ENCODE measurements around the gene NEURL1B. TPM values are rescaled to one million over a fixed set of nuclear protein-coding genes. Genes with fewer than 3 reads are reported as not detected.

Gene NEURL1B
- polyA plus RNA-seq, 2 of the 4 experiments (the other 2 are of a cell fraction), result 0.89 to 2.1 TPM

DNA sequence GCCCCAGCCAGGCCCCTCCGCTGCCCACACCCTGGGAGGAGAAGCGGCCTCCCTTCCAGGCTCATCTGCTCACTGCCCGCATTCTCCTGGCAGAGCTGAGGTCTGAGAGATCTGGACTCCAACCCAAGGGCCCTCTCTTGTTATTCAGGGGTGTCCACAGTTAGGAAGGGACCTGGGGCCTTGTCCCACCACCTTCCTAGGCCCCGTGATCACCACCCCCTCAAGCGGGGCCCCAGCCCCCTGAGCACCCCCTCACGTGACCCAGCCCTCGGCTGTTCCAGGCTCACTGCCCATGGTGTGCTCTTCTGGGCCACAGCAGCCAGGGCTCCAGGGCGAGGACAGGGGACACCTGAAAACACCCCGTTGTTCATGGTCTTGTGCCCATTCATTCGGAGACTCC is 48.7 kb downstream of the NEURL1B start:
- ChIA-PET POLR2A (no interaction called here), CTCF (interaction anchor here (1.0 to 12.1 kb wide), 3 partner anchors 7 to 237 kb away, joined by 3 to 100 read pairs (median 41); no protein-coding TSS in a partner anchor)
- Histone ChIP-seq H3K4me1 (no peaks in the 10 kb centered on the region), H3K27ac (no peak overlapping the region), H3K4me3 (no peak overlapping the region), H3K9me3 (no peaks in the 10 kb centered on the region), H3K4me2 (no peak overlapping the region)
- 76% methylated on average over 6 of the region's 10 CpGs for WGBS (ENCODE audit: missing lambda C conversion rate)
- TF ChIP-seq CBX2 (IDR thresholded peaks at IDR 0.05; ENCODE audit: borderline replicate concordance, low read depth) (no peak), ZFP36 (IDR thresholded peaks at IDR 0.05; ENCODE audit: borderline replicate concordance, partially characterized antibody) (no peak), FOXS1 (CRISPR knock-in tag; IDR thresholded peaks at IDR 0.05) (no peak), TFCP2L1 (CRISPR knock-in tag; IDR thresholded peaks at IDR 0.05) (no peak), TP53 (CRISPR knock-in tag; IDR thresholded peaks at IDR 0.05) (no peak), HOXA7 (CRISPR knock-in tag; IDR thresholded peaks at IDR 0.05) (no peak), EP300 (IDR thresholded peaks at IDR 0.05) (no peak), NR3C1 (IDR thresholded peaks at IDR 0.05) (no peak), HOXB5 (CRISPR knock-in tag; IDR thresholded peaks at IDR 0.05) (no peak), ZNF302 (CRISPR knock-in tag; IDR thresholded peaks at IDR 0.05) (no peak), BHLHE40 (IDR thresholded peaks at IDR 0.05; ENCODE audit: low read depth, low read length) (no peak), ZC3H11A (IDR thresholded peaks at IDR 0.05) (no peak), ESRRA (IDR thresholded peaks at IDR 0.05; ENCODE audit: borderline replicate concordance, low read length) (no peak)
- TF ChIP-seq, protein P1, sequence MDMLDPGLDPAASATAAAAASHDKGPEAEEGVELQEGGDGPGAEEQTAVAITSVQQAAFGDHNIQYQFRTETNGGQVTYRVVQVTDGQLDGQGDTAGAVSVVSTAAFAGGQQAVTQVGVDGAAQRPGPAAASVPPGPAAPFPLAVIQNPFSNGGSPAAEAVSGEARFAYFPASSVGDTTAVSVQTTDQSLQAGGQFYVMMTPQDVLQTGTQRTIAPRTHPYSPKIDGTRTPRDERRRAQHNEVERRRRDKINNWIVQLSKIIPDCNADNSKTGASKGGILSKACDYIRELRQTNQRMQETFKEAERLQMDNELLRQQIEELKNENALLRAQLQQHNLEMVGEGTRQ (IDR thresholded peaks at IDR 0.05), result no peak
- TF ChIP-seq, protein P2, sequence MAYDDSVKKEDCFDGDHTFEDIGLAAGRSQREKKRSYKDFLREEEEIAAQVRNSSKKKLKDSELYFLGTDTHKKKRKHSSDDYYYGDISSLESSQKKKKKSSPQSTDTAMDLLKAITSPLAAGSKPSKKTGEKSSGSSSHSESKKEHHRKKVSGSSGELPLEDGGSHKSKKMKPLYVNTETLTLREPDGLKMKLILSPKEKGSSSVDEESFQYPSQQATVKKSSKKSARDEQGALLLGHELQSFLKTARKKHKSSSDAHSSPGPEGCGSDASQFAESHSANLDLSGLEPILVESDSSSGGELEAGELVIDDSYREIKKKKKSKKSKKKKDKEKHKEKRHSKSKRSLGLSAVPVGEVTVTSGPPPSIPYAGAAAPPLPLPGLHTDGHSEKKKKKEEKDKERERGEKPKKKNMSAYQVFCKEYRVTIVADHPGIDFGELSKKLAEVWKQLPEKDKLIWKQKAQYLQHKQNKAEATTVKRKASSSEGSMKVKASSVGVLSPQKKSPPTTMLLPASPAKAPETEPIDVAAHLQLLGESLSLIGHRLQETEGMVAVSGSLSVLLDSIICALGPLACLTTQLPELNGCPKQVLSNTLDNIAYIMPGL (CRISPR knock-in tag; IDR thresholded peaks at IDR 0.05; ENCODE audit: borderline replicate concordance), result no peak
- DNase-seq (ENCODE audit: low read depth in 1 of 2, low spot score in 1 of 2) (no peak), ATAC-seq (no peak), FAIRE-seq (no peak)

DNA sequence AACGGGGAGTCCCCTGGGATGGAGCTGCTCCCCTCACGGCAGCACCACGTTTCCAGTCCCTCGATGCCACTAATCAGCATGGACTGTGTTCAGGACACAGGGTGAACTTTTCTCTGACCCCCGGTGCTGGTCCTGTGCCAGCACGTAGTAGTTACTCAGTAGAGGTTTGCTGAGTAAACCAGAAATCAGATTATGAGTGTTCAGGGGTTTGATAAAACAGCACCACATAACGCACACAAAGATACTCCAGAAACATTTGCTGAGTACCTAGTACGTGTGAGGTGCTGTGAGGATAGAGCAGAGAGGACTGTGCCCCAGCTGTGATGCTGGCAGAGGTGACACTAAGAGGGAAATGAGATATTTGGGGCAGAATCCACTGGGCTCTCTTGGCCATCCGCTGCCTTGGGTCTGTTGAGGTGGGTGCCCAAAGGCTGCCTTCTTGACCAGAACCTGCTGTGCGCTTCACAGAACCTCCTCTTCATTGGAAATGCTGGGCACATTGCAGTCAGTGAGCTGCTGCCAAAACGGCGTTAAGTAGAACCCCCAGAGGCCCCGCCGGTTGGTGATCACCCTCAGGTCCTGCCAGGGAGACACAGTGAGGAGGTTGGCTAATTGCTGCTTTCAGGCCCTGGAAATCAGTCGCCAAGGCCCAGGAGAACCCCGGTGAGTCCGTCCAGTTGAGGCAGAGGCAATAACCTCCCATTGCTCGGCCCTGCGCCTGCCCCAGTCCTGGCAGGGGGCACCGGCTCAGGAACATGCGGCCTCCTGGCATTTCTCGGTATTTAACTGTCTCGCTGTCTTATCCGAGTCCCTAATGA is 49.4 kb downstream of the NEURL1B start:
- no peak for FAIRE-seq

More for the DNA sequence above, 49.4 kb downstream of the NEURL1B start:
- ChIA-PET CTCF (interaction anchor here (1.0 to 12.1 kb wide), 3 partner anchors 7 to 238 kb away, joined by 3 to 100 read pairs (median 41); no protein-coding TSS in a partner anchor), POLR2A (no interaction called here)
- TF ChIP-seq, protein P2 (CRISPR knock-in tag; IDR thresholded peaks at IDR 0.05; ENCODE audit: borderline replicate concordance), result no peak
- no peak for TF ChIP-seq CHD2 (IDR thresholded peaks at IDR 0.05; ENCODE audit: low read length, partially characterized antibody)
- TF ChIP-seq TP53 (CRISPR knock-in tag; IDR thresholded peaks at IDR 0.05), result no peak
- no peak for TF ChIP-seq ATOH8 (CRISPR knock-in tag; IDR thresholded peaks at IDR 0.05; ENCODE audit: low read depth)
- TF ChIP-seq, protein P3, sequence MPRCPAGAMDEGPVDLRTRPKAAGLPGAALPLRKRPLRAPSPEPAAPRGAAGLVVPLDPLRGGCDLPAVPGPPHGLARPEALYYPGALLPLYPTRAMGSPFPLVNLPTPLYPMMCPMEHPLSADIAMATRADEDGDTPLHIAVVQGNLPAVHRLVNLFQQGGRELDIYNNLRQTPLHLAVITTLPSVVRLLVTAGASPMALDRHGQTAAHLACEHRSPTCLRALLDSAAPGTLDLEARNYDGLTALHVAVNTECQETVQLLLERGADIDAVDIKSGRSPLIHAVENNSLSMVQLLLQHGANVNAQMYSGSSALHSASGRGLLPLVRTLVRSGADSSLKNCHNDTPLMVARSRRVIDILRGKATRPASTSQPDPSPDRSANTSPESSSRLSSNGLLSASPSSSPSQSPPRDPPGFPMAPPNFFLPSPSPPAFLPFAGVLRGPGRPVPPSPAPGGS (IDR thresholded peaks at IDR 0.05), result no peak
- H3K27ac ChIP-seq, result no peak overlapping the region
- no peaks in the 10 kb centered on the region for H3K4me1 ChIP-seq
- DNase-seq (ENCODE audit: low read depth in 1 of 2, low spot score in 1 of 2), result no peak
- WGBS (ENCODE audit: missing lambda C conversion rate), result 85% methylated on average over 24 of the region's 24 CpGs
- no peak overlapping the region for H3K4me3 ChIP-seq
- no peaks in the 10 kb centered on the region for H3K9me3 ChIP-seq
- H3K4me2 ChIP-seq, result no peak overlapping the region
- no peak for ATAC-seq

Data from A549 (cell line).